Endodermal cell (in vitro differentiated cells): ENCODE measurements around the gene PTPRN2. TPM values are rescaled to one million over a fixed set of nuclear protein-coding genes. Genes with fewer than 3 reads are reported as not detected.

Source experiments
- DNase-seq: peaks from one replicate; pipeline ENCODE4 v3.0.0-alpha.2; 2017
- H3K27ac ChIP-seq: 2 replicates; pipeline ENCODE4 v1.5.1; 2013; ENCODE audit warnings: mild to moderate bottlenecking, low read depth, low read length, moderate library complexity
- H3K27me3 ChIP-seq: 2 replicates; pipeline ENCODE4 v1.6.1; 2013; ENCODE audit warnings: mild to moderate bottlenecking, low read length, moderate library complexity; ENCODE audit not compliant: insufficient read depth, control insufficient read depth, poor library complexity, severe bottlenecking
- H3K36me3 ChIP-seq: 2 replicates; pipeline ENCODE4 v1.7.0; 2013; ENCODE audit warnings: mild to moderate bottlenecking, low read length, moderate library complexity; ENCODE audit not compliant: control insufficient read depth, insufficient read depth
- H3K4me1 ChIP-seq: one replicate; pipeline ENCODE4 v1.7.0; 2013; ENCODE audit warnings: low read length; ENCODE audit not compliant: control insufficient read depth, insufficient read depth
- H3K4me3 ChIP-seq: 2 replicates; pipeline ENCODE4 v1.5.1; 2013; ENCODE audit warnings: mild to moderate bottlenecking, low read length, moderate library complexity
- H3K9ac ChIP-seq: 2 replicates; pipeline ENCODE4 v1.6.1; 2013; ENCODE audit warnings: mild to moderate bottlenecking, low read length, moderate library complexity; ENCODE audit not compliant: poor library complexity, severe bottlenecking; ENCODE audit errors: extremely low read depth
- H3K9me3 ChIP-seq: 2 replicates; pipeline ENCODE4 v1.6.1; 2013; ENCODE audit warnings: mild to moderate bottlenecking, low read length, moderate library complexity; ENCODE audit not compliant: control insufficient read depth
- H3K27ac Mint-ChIP-seq: 2 replicates; pipeline ENCODE4 v1.8.0; 2020; ENCODE audit warnings: mixed read lengths
- H3K27me3 Mint-ChIP-seq: 2 replicates; pipeline ENCODE4 v1.8.0; 2021; ENCODE audit warnings: mild to moderate bottlenecking, mixed read lengths; ENCODE audit not compliant: insufficient read depth
- H3K36me3 Mint-ChIP-seq: 2 replicates; pipeline ENCODE4 v1.8.0; 2020; ENCODE audit warnings: low read depth, mixed read lengths
- H3K4me1 Mint-ChIP-seq: 2 replicates; pipeline ENCODE4 v1.8.0; 2020; ENCODE audit warnings: mixed read lengths
- H3K4me3 Mint-ChIP-seq: 2 replicates; pipeline ENCODE4 v1.8.0; 2020; ENCODE audit warnings: mild to moderate bottlenecking, moderate library complexity, mixed read lengths
- H3K9me3 Mint-ChIP-seq: 2 replicates; pipeline ENCODE4 v1.8.0; 2020; ENCODE audit warnings: mild to moderate bottlenecking, mixed read lengths
- CTCF ChIP-seq: fragments of 200-600 bp; sonication (generic); conservative IDR thresholded peaks from 2 replicates; pipeline ENCODE4 v1.5.0; 2021; ENCODE audit warnings: antibody characterized with exemption, mild to moderate bottlenecking
- WGBS, 2 experiments: methylation state at CpG; one replicate each; pipeline versions ENCODE4 v1.1.5 to v1.1.7; 2013; ENCODE audit warnings: missing lambda C conversion rate in 2 of 2, mixed read lengths in 1 of 2; ENCODE audit not compliant: insufficient coverage in 1 of 2, insufficient read length in 1 of 2; 5-methylcytosine and 5-hydroxymethylcytosine counted together
- total RNA-seq, 2 donors: library from RNA; stranded (reverse); fragmentation: NEBNext Ultra II Directional in 1 of 2; extraction: Animal tissue kit (Norgen Biotek cat#: 25700) in 1 of 2; gene quantifications; 2 replicates in 1 of 2; 3 replicates in 1 of 2; pipeline ENCODE4 v1.2.1, GENCODE V29; 2021

The PTPRN2 gene
- total RNA-seq, 2 donors from 2014 or later = 0.69 to 1.2 TPM

DNA sequence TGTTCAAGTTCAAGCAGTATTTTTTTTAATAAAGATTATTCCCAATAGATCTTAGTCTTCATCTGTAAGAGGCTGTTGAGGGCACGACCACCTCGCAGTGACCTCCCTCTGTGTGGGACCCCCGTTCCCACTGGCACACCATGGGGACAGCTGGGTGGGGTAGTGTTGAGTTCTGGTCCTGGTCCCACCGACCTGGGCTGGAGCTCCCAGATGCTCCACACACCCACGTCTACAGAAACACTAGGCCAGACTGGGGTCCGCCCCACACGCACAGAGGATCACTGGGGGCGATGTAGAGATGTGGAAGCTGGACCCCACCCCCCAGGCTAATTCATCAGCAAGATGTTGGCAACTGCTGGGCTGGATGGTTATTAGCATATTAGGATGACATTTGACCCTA is 623.6 kb downstream of the PTPRN2 start:
- Mint-ChIP-seq H3K4me1 (no peaks in the 10 kb centered on the region), H3K4me3 (no peak overlapping the region), H3K27ac (no peak overlapping the region), H3K27me3 (peaks cover 3% of the 10 kb centered on the region), H3K9me3 (no peaks in the 10 kb centered on the region), H3K36me3 (no peaks in the 10 kb centered on the region)
- no peak for DNase-seq
- peaks cover 84% of the 10 kb centered on the region for H3K9me3 ChIP-seq
- no peak overlapping the region for H3K9ac ChIP-seq
- H3K27ac ChIP-seq = no peak overlapping the region
- H3K27me3 ChIP-seq = no peaks in the 10 kb centered on the region
- no peaks in the 10 kb centered on the region for H3K4me1 ChIP-seq
- 88% methylated on average over 7 of the region's 8 CpGs; no CpG with 5 or more reads in 1 of the 2 experiments for WGBS, 2 experiments
- TF ChIP-seq CTCF = no peak
- H3K36me3 ChIP-seq = no peaks in the 10 kb centered on the region
- no peak overlapping the region for H3K4me3 ChIP-seq

- peak; percentile 26 for DNase-seq
- Histone ChIP-seq H3K9me3 (peaks cover 84% of the 10 kb centered on the region), H3K27ac (no peak overlapping the region), H3K4me1 (no peaks in the 10 kb centered on the region), H3K27me3 (no peaks in the 10 kb centered on the region), H3K36me3 (no peaks in the 10 kb centered on the region), H3K9ac (no peak overlapping the region), H3K4me3 (no peak overlapping the region)
- Mint-ChIP-seq H3K36me3 (no peaks in the 10 kb centered on the region), H3K4me3 (no peak overlapping the region), H3K4me1 (no peaks in the 10 kb centered on the region), H3K27me3 (peaks cover 3% of the 10 kb centered on the region), H3K9me3 (peaks cover 3% of the 10 kb centered on the region), H3K27ac (no peak overlapping the region)
- no peak for TF ChIP-seq CTCF
- WGBS, 2 experiments = 58 to 62% methylated on average over 6 to 9 of the region's 9 CpGs
These were observed 624.1 kb downstream of the PTPRN2 start for GRCh38 chr7:157963526-157963925.

DNA sequence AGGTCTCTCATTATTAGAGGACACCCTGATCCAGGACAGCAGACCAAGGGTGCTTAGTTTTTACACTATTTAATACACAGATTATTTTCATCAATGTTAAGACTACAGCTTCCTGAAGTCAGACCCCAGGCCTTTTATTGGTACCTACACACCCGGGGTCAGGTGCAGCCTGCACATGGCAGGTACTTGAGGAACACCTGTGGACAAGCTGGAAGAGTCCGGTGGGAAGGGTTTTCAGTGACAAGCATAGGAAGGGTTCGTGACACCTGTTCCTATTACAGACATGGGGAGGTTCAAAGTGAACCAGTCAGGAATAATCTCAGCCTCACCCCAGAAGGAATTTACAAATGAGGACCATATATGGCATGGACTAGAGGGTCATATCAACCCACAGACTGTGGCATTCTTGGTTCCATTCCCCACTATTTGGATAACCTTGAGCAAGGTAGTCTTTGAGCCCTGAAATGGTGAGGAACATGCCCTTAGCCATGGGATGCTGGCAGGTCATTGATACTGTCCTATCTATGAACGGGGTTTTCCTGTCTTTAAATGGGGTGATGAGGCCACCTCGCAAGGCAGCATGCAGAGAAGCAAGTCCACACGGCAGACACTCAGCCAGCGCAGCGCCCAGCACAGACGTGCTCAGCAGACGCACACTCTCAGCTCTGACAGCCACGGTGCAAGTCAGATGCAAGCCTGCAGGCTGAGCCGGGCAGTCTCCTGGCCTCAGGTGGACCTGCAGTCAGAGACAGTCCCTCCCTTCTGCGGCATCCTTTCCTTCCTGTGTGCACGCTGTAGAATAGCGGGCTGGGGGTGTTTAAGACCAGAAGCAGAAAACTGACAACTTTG is 624.9 kb downstream of the PTPRN2 start:
- H3K4me1 ChIP-seq = no peaks in the 10 kb centered on the region
- H3K9ac ChIP-seq = no peak overlapping the region
- peaks cover 3% of the 10 kb centered on the region for H3K27me3 Mint-ChIP-seq
- no peak overlapping the region for H3K4me3 Mint-ChIP-seq
- no peaks in the 10 kb centered on the region for H3K4me1 Mint-ChIP-seq
- H3K4me3 ChIP-seq = no peak overlapping the region
- 71 to 79% methylated on average over 11 to 15 of the region's 15 CpGs for WGBS, 2 experiments
- H3K9me3 Mint-ChIP-seq = peaks cover 3% of the 10 kb centered on the region
- H3K9me3 ChIP-seq = peaks cover 81% of the 10 kb centered on the region
- H3K27me3 ChIP-seq = no peaks in the 10 kb centered on the region
- DNase-seq = no peak
- no peaks in the 10 kb centered on the region for H3K36me3 ChIP-seq
- no peaks in the 10 kb centered on the region for H3K36me3 Mint-ChIP-seq
- no peak overlapping the region for H3K27ac Mint-ChIP-seq
- no peak for TF ChIP-seq CTCF
- no peak overlapping the region for H3K27ac ChIP-seq
